ENCODE measurements around the gene ARHGAP27. TPM values are rescaled to one million over a fixed set of nuclear protein-coding genes. Genes with fewer than 3 reads are reported as not detected.

Gene ARHGAP27
- total and polyA plus RNA-seq, 9 of the 15 experiments (the other 6 are each of a cell fraction or from before 2014, with no cell fraction given), result 0.04 to 4.6 (median 2.1) TPM

- TF ChIP-seq ZNF407 (IDR thresholded peaks at IDR 0.05; ENCODE audit: low read depth) (no peak), SREBF1 (IDR thresholded peaks at IDR 0.05; ENCODE audit: borderline replicate concordance, low read depth, low read length) (no peak)
Measured at GRCh38 chr17:45411348-45412105, 21.1 kb downstream of the ARHGAP27 start (continued).
